Stimulated activated CD4-positive, alpha-beta T cell treated with anti-CD3 and anti-CD28 coated beads, Interleukin-1b, Interleukin-23, amount 100 ng/mL, for 24 hours (primary cell): ENCODE results near the gene RARB.

Experiments
- DNase-seq, 4 experiments: peaks; one replicate each; pipeline ENCODE4 v3.0.0-alpha.2; 2020; ENCODE audit warnings: low read depth in 4 of 4, low spot score in 1 of 4

The RARB gene

DNA sequence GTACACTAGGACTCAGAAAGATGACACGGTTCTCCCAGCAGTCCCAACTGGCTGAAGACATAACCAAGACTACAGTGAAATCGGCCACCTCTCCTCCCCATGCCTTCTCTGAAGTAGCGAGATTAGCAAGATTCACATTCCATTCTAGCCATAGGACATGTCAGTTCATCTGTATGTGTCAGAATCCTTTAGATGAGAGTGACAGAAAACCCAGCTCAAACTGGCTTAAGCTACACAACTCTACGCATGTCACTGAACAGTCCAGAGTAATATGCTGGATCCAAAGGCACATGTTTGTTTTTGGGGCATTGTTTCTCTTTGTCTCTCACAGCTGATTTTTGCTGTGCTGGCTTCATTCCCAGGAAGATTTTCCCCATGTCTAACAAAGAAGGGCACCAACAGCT, 75.8 kb downstream of the RARB start:
- no peak for DNase-seq

DNA sequence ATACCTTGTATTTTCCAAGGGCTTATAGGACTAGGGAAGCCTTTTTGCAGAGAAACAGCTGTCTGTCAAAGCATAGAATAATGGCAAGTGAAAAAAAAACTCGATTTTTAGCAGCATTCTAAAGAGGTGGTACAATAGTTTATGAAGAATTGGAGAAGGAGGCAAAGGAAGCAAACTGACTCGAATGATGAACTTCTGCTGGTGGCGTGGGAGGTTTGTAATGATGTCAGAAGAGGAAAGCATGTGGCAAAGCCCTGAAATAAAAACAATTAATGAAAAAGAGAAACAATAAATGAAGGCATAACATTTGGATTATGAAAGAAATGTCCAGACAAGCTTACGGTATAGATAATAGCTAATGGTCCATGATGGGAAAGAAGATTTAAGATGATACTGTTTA, 77.5 kb downstream of the RARB start:
- DNase-seq: no peak

DNA sequence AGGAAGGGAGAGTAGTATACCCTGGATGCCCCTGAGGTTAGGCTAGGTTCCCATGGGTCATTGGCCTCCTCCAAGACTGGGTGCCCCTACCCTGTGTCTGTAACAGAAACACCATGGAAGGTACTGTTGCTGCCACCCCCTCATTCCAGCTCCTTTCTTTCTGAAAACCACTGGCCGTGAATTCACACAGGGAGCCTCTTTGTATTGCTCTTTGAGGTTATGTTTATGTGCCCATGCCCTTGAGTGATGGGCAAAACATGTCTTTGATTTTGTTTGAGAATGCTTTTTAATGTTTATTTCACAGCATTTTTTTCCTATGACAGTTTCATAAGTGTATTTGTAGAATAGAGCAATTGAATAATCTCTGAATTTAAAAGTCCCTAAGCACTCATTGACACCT, 79.7 kb downstream of the RARB start:
- no peak for DNase-seq

DNA sequence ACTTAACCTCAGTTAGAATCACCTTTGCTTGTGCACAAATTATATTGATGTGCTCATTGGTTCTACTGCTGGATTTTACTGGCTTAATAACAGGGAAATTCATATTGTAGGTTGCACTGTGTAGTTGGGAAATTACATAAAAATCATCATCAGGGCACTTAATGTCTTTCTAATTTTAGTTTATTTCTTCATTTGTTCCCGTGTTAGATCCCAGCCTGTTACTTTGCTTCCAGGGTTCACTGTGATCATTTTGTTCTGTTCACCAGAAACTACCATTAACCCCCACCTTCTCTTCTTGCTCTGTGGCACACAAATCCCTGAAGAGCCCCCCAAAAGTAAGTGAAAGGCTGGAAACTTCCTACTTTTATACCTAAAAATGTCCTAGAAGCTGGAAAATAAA, 80.4 kb downstream of the RARB start:
- no peak for DNase-seq

DNA sequence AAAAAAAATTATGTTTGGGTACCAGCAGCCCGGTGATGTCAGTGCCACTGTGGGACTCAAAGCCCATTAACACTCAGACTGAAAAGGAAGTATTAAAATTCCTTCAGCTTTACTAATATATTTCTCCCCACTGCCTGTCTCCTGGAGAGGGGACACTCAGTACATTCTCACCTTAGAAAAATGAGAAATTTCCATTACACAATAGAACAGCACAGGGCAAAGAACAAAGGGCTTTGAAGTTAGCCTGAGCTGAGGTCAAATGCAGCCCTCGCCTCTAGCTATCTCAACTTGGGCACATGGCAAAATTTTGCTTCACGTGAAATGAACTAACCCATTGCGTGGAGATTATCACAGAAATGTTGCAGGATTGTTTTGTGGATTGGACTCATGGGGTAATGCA, 80.8 kb downstream of the RARB start:
- DNase-seq: no peak

DNA sequence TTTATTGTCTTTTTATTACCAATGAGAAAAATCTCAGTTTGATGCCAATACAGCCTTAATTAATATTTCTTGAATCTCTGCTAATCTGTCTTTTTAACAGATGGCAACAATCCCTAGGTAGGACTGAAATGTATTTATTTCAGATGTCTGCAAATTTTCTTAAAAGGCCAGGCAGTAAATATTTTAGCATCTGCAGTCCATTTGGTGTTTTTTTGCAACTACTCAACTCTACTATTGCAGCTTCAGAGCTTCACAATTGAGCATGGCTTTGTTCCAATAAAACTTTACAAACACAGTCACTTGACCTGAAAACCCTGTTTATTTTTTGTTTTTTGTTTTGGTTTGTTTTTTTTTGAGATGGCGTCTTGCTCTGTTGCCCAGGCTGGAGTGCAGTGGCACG, 82.7 kb downstream of the RARB start:
- DNase-seq: no peak

DNA sequence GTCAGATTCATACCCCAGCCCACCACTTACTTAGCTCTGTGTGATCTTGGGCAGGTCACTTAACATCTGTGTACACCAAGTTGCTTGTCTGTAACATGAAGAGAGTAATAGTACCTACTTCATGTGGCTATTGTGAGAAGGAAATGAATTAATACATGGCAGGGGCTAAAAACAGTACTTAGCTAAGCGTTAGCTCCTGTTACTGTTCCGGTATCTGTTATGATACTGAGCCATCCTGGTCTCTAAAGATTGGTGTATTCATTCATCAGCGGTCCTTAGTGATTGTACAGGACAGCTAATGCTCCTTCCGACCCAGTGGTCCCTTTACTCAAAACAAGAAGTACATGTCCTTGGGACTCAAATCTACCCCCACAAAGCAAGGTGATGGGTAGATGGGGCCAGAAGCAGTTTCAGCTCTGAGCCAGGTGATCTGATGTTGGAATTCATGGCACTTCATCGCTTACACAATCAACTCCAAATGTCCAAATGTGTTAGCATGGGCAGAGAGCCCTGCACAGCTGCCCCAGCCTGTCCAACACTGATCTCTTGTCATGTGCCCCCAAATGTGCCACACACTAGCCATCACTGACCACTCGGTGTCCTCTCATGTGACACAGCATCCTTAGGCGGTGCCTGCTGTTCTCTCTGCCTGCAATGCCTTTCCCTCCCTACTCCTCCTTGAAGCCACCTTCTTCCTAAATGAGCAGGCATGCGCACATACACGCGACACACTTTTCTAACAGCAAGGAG, 84.1 kb downstream of the RARB start:
- DNase-seq: no peak

DNA sequence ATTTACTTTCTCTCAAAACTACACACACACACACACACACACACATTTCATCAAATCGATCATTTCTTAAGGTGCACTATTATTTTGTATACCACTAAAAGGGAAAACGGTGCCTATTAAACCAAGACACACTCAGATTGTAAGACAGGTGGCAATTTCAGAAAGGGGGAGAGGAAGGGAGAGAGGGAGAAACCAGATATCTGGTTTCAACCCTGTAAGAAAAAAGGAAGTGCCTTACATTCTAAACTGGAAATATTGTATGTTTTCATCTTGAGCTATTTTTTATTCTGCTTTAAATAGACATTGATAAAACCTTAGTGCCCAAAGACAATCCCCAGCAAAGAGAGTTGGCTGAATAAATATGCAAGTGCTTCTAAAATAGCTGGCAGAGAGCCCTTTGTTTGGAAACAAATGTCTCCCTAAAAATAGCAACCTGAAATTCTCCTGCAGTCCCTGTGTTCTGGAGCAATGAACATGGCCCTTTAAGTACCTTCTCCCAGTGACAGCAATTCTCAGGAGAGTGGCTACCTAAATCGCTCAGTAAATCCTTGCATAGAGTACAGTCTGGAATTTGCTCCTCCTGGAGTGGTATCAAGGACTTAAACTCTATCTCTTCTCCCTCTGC, 85.7 kb downstream of the RARB start:
- DNase-seq: no peak

DNA sequence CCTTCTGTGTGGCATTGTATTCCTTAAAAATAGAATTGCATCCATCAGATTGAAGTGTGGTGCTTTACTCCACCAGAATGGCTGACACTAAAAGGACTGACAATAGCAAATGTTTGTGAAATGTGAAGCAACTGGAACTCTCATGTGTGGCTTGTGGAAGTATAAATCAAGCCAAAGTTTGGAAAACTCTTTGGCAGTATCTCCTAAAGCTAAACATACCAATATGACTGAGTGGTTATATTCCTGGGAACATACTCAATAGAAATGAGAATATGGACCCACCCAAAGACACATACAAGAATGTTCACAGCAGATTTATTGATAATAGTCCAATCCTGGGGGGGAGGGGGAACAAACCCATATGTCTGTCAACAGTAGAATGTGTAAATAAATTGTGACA, 87.1 kb downstream of the RARB start:
- DNase-seq: no peak

DNA sequence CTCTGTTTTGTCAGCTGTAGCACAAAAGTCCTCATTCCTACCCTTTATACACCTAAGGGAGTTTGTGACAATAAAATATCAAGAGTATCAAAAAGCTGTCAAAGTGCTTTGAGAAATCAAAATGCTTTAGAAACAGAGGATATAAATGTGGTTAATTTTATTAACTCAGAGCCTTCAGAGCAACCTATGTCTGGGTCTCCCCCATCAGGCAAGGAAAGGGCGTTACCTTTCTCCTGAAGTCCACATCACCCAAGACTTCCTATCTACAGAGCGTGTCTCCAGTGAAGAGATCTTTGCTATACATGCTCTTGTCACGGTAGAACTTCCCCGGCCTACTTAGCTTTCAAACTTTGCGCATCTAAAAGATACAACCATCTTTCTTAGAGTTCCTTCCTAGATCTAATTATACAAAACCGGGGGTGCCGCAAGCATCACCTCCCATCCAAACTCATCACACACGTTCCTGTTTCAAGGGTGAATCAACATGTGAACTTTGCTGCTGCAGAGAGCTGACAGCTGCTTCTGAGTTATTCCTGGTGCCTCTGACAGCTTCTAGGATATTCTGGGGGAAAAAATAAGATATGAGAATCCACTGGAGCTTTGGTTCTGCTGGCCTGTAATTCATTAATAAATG, 93.0 kb downstream of the RARB start:
- no peak for DNase-seq

DNA sequence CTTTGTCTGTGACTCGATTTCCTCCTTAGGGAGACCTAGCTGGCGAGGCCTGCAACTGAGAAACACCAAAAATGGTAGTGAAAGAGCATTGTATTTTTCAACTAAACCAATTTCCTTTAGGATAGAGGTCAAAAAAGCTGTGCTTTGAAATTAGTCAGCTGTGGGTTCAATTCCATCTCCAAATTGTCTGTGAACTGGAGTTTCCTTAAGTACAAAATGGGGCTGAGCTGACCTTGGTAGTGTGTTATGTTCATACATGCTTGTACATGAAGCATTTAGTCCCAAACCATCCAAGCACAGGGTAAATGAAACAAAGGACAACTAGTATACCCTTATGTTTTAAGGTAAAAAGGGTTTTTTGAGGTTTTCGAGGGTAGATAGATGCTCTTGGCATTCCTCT, 99.3 kb downstream of the RARB start:
- DNase-seq: no peak

DNA sequence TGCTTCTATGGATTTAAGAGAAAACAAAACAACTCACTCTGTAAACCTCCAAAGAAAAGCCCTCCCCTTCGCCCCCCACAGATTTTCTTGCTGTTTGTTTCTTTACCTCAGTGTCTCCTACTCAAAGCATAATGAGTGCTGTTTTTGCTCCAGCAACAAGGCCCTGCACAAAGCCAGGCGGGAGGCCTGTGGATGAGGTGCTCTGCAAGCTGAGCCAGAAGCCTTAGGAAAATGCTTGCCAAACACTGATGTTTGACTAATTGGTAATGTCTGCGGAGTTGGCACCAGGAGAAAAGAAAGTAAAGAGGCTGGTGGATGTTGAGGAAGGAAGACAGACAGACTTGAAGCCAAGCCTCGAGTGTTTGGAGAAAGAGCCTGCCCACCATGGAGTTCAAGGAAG, 99.7 kb downstream of the RARB start:
- no peak for DNase-seq

DNA sequence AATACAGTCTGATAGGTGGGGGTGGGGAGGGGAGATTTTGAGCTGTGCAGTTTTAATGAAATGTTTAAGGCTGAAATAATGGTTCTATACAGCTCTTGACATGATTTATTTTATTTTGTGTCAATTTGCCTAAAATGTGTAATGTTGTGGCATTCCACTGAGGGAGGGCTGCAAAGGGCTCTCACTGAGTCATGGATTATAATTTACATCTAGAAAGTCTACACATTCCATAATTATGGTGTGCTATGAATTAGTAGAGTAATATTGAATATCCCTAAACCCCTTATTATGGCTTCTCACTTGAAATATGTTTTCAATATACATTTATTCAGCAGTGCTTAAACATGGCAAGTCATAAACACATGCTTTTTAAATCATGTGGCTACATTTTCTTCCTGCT, 103.9 kb downstream of the RARB start:
- no peak for DNase-seq

DNA sequence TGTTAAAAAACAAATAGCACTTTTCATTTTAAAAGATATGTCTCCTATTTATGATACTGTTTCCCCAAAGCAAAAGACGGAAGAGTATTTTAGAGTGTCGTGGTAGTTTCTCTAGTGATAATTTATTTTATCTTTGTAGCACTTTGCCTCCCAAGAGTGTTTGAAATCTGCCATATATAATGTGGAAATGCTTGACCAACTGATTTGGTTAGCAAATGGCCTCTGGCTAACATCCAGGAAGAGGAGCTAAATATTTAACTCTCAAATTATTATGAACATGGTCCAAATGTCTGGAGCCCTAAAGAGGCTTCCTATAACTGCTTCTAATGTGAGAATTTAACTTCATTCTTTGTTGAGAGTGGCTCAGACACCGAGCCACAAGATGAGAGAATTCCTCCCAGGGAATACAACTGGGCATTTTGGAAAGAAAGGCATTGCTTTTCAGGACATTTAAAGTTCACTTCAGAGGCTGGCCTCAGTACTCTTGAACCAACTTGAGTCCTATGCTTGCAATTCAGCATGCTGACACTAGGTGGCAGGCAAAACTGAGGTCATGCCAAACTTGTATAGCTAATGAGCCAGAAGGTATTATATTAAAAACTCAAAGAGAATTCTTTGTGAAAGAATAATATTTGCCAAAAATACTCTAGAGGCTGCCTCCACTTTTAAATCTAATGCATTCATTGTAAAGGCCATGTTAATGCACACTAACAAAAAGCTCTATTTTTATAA, 104.5 kb downstream of the RARB start:
- DNase-seq: peak in 1 of 4 experiments; percentile 10

DNA sequence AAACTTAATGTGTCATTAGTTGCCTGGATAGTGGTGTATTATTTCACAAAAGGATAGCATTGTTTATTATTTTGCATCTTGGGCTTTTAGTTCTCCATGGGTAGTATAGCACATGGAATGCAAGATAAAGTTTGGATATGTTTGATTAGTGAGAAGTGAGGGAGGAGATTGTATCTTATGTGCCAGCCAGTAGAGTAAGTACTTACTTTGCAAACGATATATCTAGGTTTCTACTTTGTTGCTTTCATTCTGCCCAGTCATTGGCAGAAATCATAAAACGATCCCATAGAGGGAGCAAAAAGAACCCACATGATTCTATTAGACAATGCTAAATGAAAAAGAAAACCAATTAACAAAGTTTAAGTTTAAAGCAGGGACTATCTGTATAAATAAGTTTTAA, 105.3 kb downstream of the RARB start:
- DNase-seq: no peak

DNA sequence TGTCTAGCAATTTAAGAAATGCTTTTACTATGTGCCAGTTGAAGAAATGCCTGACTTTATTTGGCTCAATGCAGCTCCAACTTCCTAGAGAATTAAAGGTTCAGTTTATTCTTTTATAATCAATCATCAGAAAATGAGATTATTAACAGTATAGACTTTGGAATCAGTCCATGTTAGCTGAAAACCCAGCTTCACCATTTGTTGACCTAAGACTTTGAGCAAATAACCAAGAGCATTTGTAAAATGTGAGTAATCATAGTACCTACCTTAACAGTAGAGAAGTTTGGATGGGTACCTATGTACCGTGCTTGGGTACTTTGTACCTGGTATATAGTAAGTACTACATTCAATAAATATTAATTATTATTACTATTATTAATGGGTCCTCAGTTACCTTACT, 105.9 kb downstream of the RARB start:
- no peak for DNase-seq

DNA sequence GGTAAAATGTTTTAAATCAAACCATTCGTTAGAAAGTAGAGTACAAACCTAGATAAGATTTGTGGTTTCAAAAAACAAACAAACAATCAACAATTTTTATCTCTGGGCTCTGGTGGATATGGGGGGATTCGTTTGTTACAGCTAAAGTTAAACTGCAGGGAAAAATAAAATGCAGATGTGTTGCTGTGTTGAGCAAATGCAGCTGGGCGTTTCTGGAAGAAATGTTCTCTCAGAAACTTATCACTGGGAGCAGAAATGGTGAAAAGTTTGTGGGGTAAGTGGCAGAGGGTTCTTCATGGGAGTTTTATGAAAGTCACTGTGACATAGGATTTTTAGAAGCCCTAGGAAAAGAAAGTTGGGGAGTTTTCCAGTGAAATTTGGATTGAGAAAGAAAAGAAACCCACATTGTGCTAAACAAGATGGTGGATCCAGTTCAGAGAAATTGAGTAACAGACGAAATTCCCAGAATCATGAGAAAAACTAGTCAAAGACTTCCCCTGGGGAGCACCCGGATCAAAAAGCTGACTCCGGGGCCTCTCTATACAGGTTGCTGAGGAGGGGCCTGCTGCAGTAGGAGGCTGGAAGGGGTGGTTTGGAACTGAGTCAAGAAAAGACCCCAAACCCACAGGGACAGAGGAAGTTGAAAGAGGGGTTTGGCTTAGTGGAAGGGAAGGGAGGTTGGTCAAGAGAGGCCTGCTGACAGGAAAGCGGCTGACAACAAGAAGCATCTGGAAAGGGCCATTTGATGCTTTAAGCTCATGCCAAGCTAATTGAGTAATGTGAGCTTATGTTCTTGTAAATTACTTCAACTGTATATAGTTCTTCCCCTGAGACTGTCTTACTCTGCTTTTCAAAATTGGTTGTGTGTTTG, 108.7 kb downstream of the RARB start:
- DNase-seq: no peak

DNA sequence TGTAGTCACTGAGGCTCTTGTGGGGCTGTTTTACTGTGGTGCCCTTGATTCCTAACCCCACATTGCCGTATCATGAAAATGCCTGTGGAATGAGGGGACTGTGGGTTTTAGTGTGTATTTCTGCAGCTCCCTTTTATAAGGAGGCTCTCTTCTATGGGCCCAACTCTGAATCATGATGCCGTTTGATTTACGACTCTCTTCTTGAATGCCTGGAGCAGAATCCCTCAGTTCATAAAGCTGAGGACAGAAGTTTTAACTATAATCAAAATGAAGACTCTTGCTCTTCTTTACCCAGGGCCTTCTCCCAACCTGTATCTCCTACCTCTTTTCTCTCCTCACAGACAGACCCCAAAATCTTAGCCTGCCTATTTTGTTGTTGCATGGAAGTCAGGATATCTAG, 109.5 kb downstream of the RARB start:
- DNase-seq: no peak

DNA sequence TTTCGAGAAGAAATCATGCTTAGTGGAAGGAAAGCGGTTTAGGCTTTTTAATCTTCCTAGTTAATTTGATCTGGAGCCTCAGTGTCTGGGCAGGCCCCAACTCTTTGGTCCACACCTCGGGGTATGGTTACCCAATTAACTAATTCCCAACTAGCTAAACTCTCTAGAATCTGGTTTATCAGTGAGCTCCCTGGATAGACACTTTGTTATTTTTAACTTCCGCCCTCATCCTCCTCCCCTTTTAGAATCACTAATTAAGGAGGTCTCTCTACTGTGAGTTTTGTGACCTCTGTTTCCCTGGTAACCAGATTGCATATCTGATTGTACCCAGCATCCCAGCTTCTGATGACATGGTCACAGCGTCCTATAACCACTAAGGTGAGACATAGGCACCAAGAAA, 112.2 kb downstream of the RARB start:
- DNase-seq: no peak

DNA sequence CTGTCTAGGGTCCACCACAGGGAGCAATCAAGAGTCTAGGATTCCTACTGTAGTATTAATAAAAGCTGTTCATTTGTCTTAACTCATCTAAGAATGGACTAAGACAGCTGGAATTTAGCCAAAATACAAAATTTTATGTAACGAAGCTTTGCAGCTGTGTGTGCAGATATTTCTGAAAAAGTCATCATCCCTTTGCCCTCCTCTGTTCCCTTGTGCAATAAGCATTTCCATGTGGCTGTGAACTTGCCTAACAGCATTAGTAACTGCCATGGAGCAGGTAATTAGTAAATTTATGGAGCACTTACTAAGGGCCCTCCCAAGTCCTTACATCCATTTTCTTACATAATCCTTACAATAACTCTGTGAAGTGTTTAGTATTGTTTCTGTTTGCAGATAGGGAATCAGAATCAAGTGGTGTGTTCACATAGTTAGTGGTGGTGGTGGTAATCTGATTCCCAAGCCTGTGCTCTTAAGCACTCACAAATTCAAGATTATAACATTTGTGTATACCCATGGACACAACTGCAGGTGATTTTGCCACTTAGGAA, 114.5 kb downstream of the RARB start:
- DNase-seq: no peak

DNA sequence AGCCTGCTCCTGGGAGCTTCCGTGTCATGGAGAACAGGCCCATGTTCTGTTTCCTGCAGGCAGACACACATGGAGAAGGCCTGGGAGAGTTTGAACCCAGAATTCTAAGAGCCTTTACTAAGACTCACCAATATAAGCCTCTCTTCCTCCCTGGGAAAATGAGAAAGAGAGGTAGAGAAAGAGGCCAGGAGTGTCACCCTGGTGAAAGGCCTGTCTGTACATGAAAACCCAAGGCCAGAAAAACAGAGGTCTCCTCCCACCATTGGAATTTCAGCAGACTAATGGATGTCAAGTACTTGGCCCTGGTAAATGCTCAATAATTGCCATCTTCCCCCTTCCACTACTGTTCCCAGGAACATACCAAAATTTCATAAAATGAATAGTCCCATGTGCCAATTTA, 119.0 kb downstream of the RARB start:
- no peak for DNase-seq
